ENCODE results near the gene INPP4A.

INPP4A gene

GRCh38 chr2:98543842-98544241 lies 99.2 kb downstream of the INPP4A start:
- DNase-seq = no peak

- DNase-seq = no peak
Observed at GRCh38 chr2:98545591-98545990, 100.9 kb downstream of the INPP4A start.

GRCh38 chr2:98546186-98546585 lies 101.5 kb downstream of the INPP4A start:
- DNase-seq = no peak

- no peak for DNase-seq
Observed at GRCh38 chr2:98547092-98547790, 102.6 kb downstream of the INPP4A start.

- DNase-seq = no peak
Observed at GRCh38 chr2:98548920-98549818, 104.5 kb downstream of the INPP4A start.

DNA sequence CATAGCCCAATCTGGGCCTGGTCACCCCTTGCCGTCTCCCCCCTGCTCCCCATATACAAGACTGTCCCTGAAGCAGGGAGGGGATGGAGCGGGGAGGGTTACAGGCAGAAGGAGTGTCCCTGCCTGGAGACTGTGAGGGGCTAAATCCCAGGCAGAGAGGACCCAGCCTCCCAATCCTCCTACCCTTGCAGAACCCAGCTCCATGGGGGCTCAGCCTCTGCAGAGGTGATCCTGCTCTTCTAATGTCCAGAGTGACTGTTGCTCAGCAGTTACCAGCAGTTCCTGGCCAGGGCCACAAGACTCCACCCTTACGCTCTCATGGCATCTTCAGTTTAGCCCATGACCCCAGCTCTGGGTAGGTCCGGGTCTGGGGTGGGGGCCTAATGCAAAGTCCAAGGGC lies 105.5 kb downstream of the INPP4A start:
- no peak for DNase-seq

- DNase-seq = no peak
Observed at GRCh38 chr2:98551316-98551715, 106.7 kb downstream of the INPP4A start.

- no peak for DNase-seq
Observed at GRCh38 chr2:98552499-98553179, 108.0 kb downstream of the INPP4A start.

GRCh38 chr2:98554116-98554861 lies 109.6 kb downstream of the INPP4A start:
- no peak for DNase-seq

GRCh38 chr2:98555696-98556095 lies 111.0 kb downstream of the INPP4A start:
- no peak for DNase-seq

DNA sequence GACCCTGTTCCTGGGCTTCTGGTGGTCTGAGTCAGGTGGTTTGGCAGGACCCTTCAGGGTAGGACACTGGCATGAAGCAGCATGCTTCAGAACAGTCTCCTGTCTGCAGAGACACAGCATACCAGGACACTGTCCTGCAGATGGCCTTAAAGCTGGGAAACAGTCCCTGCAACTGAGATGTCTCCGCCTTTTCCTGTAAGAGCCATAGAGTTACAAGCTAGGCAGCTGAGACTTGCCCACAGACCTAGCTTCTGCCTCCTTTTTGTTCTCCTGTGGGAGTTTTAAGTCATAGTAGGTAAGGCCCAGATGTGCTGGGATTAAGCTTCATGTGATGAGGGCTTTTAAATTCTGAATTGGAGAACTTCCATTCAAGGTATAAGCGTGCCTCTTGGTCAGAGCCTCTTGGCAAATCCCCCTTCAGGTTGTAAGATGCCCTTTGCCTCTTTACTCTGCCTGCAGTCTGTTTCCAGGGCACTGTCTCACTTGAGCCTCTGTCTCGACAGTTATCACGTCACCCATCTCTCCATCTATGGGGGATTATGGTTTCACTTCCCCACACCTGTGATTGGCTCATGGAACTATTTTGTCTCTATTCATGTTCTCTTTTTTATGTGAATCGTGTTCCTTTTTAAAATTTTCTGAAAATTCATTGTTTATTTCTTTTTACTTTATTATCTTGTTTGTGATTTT lies 111.8 kb downstream of the INPP4A start:
- no peak for DNase-seq

DNA sequence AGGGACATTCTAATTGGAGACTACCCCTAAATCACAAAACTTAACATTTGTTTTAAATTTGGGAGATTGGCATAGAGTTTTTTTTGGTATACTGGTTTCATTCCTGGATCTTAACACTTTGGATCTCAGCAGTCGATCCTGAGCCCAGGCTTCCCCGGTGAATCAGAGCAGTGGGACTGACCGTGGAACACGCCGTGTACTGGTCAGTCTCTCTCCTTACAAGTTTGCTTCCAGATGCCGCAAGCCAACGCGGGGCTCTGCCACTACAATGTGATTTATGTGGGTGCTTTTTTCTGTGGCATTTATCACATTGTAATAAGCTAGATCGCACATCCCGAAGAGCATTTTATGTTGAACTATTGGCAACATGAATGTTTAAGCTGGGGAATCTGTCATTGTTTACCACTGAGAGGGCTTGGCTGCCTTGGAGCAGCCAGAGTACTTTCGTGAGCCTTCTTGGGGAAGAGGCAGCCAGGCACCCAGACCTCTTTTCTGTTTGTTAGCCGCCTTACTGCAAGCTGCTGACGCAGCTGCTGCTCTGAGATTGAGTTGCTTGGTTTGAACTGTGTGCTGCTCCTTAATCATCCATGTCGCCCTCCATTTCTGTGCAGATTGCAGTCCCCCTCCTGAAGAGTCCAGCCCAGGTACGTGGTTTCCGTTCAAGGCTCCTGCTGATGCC lies 114.3 kb downstream of the INPP4A start:
- no peak for DNase-seq

GRCh38 chr2:98559581-98559980 lies 114.9 kb downstream of the INPP4A start:
- no peak for DNase-seq

DNA sequence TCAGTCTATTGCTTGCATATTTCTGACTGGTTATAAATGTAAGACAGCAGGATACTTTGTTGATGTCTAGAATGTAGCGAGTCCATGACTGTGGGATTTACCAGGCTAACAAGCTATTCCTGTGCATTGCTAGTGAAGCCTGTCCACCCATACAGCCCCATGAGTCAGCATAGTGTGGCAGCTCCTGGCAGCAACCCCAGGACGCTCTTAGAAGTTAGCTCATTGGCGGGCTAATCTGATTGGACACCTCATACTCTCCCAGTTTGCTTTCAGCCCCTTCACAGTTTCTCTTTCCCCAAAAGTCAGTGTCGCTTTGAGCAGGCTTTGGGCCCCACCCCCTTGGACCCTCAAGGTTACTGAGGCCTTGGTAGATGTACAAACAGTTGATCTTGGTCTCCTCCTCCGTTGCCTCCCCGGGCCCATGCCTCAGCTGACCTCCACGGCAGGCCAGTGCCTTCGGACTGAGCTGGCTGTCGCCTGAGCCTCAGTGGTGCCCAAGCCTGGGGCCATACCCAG lies 115.7 kb downstream of the INPP4A start:
- DNase-seq = no peak

- no peak for DNase-seq
Observed at GRCh38 chr2:98561018-98561417, 116.4 kb downstream of the INPP4A start.

- DNase-seq = no peak
Observed at GRCh38 chr2:98561902-98562695, 117.4 kb downstream of the INPP4A start.

DNA sequence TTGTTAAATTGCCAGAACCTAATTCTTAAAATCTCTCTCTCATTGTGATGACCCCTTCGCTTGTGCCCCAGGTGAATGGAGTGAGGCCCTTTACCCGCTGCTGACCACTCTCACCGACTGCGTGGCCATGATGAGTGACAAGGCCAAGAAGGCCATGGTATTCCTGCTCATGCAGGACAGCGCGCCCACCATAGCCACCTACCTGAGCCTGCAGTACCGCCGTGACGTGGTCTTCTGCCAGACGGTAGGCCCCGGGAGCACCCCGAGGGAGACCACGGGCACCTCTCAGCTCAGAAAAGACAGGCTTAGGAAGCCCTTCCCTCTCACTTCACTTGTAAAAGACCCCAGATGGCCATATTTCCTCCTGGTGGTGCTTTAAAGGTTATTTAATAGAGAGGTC lies 118.7 kb downstream of the INPP4A start:
- DNase-seq = no peak

GRCh38 chr2:98564541-98565132 lies 120.0 kb downstream of the INPP4A start:
- DNase-seq = no peak

DNA sequence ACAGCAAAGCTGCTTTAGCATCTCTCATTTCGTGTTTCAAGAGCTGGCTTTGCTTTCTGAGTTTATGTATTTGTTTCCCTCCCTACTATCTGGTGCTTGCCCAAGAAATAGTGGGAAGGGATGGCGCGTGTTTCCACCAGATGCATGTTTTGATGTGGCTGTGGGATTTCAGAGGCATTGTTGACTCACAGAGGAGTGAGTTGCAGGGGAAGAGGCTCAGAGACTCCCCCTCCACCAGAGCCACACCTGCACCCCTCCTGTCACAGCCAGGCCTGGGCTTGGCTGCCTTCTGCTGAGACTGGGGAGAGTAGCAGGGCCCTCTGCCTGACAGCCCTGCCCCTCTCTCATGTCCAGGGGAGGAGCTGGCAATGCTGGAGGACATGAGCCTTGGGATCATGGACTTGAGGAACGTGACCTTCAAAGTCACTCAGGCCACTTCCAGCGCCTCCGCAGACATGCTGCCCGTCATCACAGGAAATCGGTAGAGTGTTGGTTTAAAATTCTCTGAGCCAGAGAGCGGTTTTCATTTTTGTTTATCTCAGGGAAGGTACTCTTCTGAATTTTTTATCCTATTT lies 120.7 kb downstream of the INPP4A start:
- no peak for DNase-seq

DNA sequence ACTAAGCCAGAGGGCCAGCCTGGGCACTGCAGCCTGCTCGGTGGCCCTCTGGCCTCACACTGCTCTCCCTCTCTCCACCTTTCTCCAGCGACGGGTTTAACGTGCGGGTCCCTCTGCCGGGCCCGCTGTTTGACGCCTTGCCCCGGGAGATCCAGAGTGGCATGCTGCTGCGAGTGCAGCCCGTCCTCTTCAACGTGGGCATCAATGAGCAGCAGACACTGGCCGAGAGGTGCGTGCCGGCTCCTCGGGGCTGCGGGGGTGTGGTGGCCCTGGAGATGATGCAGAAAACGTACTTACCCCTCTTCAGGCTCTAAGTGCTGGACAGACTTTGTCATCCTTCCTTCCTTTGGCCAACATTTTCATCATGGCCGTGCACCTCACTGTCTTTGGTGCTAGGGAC lies 121.3 kb downstream of the INPP4A start:
- no peak for DNase-seq

Measured in bone marrow (tissue), 2 donors.